Ectodermal cell (in vitro differentiated cells): Measurements from ENCODE around the gene CELF2.

Experiments
- H3K27ac ChIP-seq: 2 replicates; pipeline ENCODE4 v1.7.0; 2013; ENCODE audit warnings: mild to moderate bottlenecking, low read depth, low read length; ENCODE audit not compliant: insufficient read depth, poor library complexity, severe bottlenecking
- H3K27me3 ChIP-seq: 2 replicates; pipeline ENCODE4 v1.7.0; 2013; ENCODE audit warnings: mild to moderate bottlenecking, low read length; ENCODE audit not compliant: insufficient read depth, control insufficient read depth, poor library complexity, severe bottlenecking
- H3K36me3 ChIP-seq: one replicate; pipeline ENCODE4 v1.7.0; 2013; ENCODE audit warnings: low read length; ENCODE audit not compliant: control insufficient read depth, insufficient read depth
- H3K4me1 ChIP-seq: one replicate; pipeline ENCODE4 v1.7.0; 2013; ENCODE audit warnings: low read length; ENCODE audit not compliant: control insufficient read depth, insufficient read depth
- H3K4me3 ChIP-seq: 2 replicates; pipeline ENCODE4 v1.7.0; 2013; ENCODE audit warnings: low read depth, low read length, control low read depth; ENCODE audit not compliant: insufficient read depth
- H3K9me3 ChIP-seq: 2 replicates; pipeline ENCODE4 v1.7.0; 2013; ENCODE audit warnings: mild to moderate bottlenecking, low read length, moderate library complexity; ENCODE audit not compliant: control insufficient read depth
- WGBS, 2 experiments: methylation state at CpG; one replicate each; pipeline ENCODE4 v1.1.7; 2013; ENCODE audit warnings: missing lambda C conversion rate in 2 of 2; 5-methylcytosine and 5-hydroxymethylcytosine counted together

Gene CELF2

GRCh38 chr10:11335881-11336430 is 318.3 kb downstream of the CELF2 start:
- H3K4me1 ChIP-seq, result peaks cover 46% of the 10 kb centered on the region
- peak overlapping the region; percentile 74 for H3K27ac ChIP-seq
- no peaks in the 10 kb centered on the region for H3K36me3 ChIP-seq
- no peaks in the 10 kb centered on the region for H3K27me3 ChIP-seq
- WGBS, 2 experiments, result 95 to 96% methylated on average over 12 of the region's 12 CpGs
- H3K4me3 ChIP-seq, result no peak overlapping the region
- no peaks in the 10 kb centered on the region for H3K9me3 ChIP-seq

- H3K27ac ChIP-seq, result peak overlapping the region; percentile 74
- WGBS, 2 experiments, result 28 to 35% methylated on average over 8 of the region's 8 CpGs
- peaks cover 46% of the 10 kb centered on the region for H3K4me1 ChIP-seq
- no peaks in the 10 kb centered on the region for H3K27me3 ChIP-seq
- H3K9me3 ChIP-seq, result no peaks in the 10 kb centered on the region
- H3K4me3 ChIP-seq, result no peak overlapping the region
- no peaks in the 10 kb centered on the region for H3K36me3 ChIP-seq
Observed at GRCh38 chr10:11336722-11337162, 319.1 kb downstream of the CELF2 start.

DNA sequence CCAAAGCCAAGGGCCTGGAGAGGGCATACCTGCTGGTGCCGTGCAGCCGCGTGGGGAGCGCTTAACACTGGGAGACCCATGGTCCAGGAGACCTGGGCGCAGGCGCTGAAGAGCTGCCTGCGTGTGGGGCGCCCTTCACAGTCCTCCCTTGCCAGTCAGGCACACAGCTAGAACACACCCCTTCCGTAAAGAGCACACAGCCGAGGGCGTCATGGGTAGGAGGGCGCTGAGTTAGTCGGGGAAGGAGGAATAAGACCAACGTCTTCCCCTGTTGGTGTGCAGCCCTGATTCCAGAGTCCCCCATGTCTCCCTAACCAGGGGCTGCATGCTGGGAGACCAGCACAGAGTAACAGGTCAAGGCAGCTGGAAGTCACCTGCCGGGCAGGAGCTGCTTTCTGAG is 319.8 kb downstream of the CELF2 start:
- Histone ChIP-seq H3K4me1 (peaks cover 46% of the 10 kb centered on the region), H3K4me3 (no peak overlapping the region), H3K36me3 (no peaks in the 10 kb centered on the region), H3K9me3 (no peaks in the 10 kb centered on the region), H3K27me3 (no peaks in the 10 kb centered on the region), H3K27ac (no peak overlapping the region)
- WGBS, 2 experiments, result 86% methylated on average over 15 of the region's 15 CpGs

DNA sequence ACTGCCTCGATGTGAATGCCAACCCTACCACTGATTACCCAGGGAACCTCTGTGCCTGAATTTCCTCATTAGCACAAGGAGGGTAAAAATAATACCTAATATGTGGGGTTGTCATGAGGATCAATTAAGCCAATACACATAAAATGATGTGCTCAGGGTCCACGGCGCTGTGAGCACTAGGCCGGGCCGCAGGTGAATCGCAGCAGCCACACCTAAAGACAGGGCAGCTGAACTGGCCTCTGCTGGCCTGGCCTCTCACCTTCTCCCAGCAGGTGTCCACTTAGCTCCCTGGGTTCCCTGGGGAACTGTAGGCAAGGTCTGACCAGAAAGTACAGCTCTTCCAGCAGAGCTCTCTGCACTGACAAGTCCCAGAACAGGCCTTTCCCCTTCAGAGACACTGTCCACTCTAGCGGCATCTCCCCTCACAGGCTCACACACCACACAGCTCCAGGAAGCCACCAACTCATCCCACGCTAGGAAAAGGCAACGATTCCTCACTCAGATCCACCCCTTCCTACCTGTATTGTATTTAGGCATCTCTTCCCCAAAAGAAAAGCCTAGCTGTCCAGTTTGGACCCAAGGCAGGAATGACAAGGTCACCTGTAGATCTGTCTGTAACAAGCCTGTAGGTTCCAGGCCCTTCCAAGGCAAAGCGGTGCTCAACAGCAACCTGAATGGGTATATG is 320.6 kb downstream of the CELF2 start:
- Histone ChIP-seq H3K9me3 (no peaks in the 10 kb centered on the region), H3K27ac (no peak overlapping the region), H3K36me3 (no peaks in the 10 kb centered on the region), H3K27me3 (no peaks in the 10 kb centered on the region), H3K4me1 (peaks cover 46% of the 10 kb centered on the region), H3K4me3 (no peak overlapping the region)
- WGBS, 2 experiments, result 94 to 96% methylated on average over 10 of the region's 10 CpGs

GRCh38 chr10:11339013-11339412 is 321.3 kb downstream of the CELF2 start:
- WGBS, 2 experiments, result 85 to 92% methylated on average over 7 of the region's 7 CpGs
- Histone ChIP-seq H3K9me3 (no peaks in the 10 kb centered on the region), H3K27me3 (no peaks in the 10 kb centered on the region), H3K27ac (no peak overlapping the region), H3K4me1 (peaks cover 46% of the 10 kb centered on the region), H3K4me3 (no peak overlapping the region), H3K36me3 (no peaks in the 10 kb centered on the region)

- Histone ChIP-seq H3K4me1 (peaks cover 42% of the 10 kb centered on the region), H3K9me3 (no peaks in the 10 kb centered on the region), H3K4me3 (no peak overlapping the region), H3K27ac (no peak overlapping the region), H3K27me3 (no peaks in the 10 kb centered on the region), H3K36me3 (no peaks in the 10 kb centered on the region)
- 90 to 91% methylated on average over 18 of the region's 18 CpGs for WGBS, 2 experiments
Observed at GRCh38 chr10:11339660-11340059, 322.0 kb downstream of the CELF2 start.

DNA sequence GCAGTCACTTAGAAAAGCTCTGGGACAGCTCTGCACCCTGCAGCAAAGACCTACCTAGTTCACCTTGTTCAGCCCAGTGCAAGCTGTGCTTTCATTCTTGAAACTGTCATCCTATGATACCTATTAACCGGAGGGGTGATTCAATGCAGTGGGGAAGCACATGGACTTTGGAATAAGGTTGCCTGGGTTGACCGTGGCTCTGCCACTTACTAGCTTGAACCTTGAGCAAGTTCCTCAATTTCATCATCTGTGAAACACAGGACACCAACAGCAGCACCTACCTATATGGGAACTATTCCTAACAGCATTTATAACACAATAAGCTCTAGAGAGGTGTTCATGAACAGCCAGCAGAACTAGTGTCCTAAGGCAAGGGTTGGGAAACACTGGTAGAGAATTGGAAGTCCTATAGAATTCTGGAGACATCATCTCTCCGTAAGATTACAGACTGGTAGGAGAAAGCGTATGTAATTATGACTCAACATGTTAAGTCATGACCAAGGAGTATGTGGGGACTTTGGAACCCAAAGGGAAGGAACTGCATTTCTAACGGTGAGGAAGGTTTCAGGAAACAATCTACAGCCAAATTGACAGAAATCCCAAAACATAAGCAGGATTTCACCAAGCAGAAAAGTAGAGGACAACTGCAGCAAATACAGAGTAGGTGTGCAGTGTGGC is 323.8 kb downstream of the CELF2 start:
- Histone ChIP-seq H3K9me3 (no peaks in the 10 kb centered on the region), H3K36me3 (no peaks in the 10 kb centered on the region), H3K27ac (no peak overlapping the region), H3K4me3 (no peak overlapping the region), H3K27me3 (no peaks in the 10 kb centered on the region), H3K4me1 (peaks cover 24% of the 10 kb centered on the region)
- 94 to 96% methylated on average over 5 of the region's 5 CpGs for WGBS, 2 experiments

- WGBS, 2 experiments, result 96 to 97% methylated on average over 30 of the region's 30 CpGs
Observed at GRCh38 chr10:11344081-11344480, 326.4 kb downstream of the CELF2 start.

GRCh38 chr10:11344550-11344949 is 326.9 kb downstream of the CELF2 start:
- 94% methylated on average over 28 of the region's 28 CpGs for WGBS, 2 experiments
- no peaks in the 10 kb centered on the region for H3K27me3 ChIP-seq
- H3K27ac ChIP-seq, result no peak overlapping the region
- H3K9me3 ChIP-seq, result no peaks in the 10 kb centered on the region
- no peak overlapping the region for H3K4me3 ChIP-seq
- no peaks in the 10 kb centered on the region for H3K4me1 ChIP-seq
- no peaks in the 10 kb centered on the region for H3K36me3 ChIP-seq

More at GRCh38 chr10:11344081-11344480, 326.4 kb downstream of the CELF2 start:
- H3K4me3 ChIP-seq, result no peak overlapping the region
- no peaks in the 10 kb centered on the region for H3K36me3 ChIP-seq
- no peaks in the 10 kb centered on the region for H3K9me3 ChIP-seq
- no peaks in the 10 kb centered on the region for H3K27me3 ChIP-seq
- H3K4me1 ChIP-seq, result no peaks in the 10 kb centered on the region
- no peak overlapping the region for H3K27ac ChIP-seq

DNA sequence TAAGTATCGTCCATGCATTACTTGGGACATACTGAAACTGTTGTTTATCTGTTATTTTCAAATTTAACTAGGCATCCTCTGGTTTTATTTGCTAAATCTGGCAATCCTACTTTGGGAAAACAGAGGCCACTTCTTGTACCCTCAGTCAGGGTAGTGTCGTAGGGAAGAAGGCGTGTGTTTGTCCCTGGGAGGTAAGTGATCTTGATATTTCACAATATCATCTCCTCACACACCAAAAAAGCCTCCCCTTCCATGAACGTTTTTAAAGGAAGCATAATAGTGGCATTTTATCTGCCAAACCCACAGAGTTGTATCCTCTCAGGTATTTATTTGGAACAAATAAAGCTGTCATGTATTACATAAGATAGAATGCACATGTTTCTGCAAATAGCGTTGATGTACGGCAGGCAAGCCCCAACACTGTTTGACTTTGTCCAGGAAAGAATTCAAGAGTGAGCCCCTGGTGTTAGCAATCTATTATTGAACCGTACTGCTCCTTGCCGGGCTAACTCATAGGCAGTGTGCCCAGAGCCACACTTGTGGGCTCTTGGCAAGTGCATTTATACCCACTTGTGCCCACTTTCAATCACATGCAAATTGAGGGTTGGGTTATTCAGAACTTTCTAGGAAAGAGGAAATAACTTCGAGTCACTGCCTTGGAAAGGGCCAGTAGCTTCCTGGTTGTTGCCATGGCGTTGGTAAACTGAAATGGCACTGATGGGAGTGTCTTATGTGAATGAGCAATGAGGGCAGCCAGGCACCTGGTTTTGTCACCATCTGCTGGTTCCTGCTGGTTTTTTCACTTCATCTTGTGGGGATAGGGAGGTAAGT is 327.8 kb downstream of the CELF2 start:
- H3K36me3 ChIP-seq, result no peaks in the 10 kb centered on the region
- 85 to 92% methylated on average over 8 to 10 of the region's 10 CpGs for WGBS, 2 experiments
- H3K4me1 ChIP-seq, result no peaks in the 10 kb centered on the region
- H3K9me3 ChIP-seq, result no peaks in the 10 kb centered on the region
- H3K27me3 ChIP-seq, result no peaks in the 10 kb centered on the region
- H3K27ac ChIP-seq, result no peak overlapping the region
- no peak overlapping the region for H3K4me3 ChIP-seq
